ENCODE data around the gene CD79A. TPM values are rescaled to one million over a fixed set of nuclear protein-coding genes. Genes with fewer than 3 reads are reported as not detected.

CD79A gene
- total RNA-seq, 1 experiment from 2014 or later, result 0.69 TPM

DNA sequence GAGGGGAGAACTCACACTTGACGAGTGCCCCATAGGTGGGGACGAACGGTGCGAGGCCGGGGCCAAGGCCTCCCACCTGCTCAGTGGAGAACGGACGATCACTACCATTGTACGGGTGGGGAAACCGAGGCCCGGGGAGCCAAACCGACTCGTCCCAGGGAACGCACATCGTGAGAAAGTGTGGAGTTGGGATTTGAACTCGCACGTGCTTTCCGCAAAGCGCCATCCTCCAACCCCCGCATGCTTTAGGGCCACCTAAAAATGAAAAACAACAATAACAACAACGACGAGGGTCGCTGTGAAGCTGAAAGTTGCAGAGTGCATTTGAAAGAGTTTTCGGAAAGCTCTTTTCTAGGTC, 6.4 kb downstream of the CD79A start:
- Histone ChIP-seq H2AFZ (ENCODE audit: low read depth, low read length, poor library complexity, severe bottlenecking) (no peak overlapping the region), H3K4me2 (ENCODE audit: low read length) (peak overlapping the region; percentile 95), H3K36me3 (ENCODE audit: control insufficient read depth in 1 of 2, insufficient read depth in 2 of 2, low read length in 2 of 2) (no peaks in the 10 kb centered on the region), H3K27ac (ENCODE audit: low read depth, low read length) (peak overlapping the region; percentile 73), H3K9ac (ENCODE audit: low read length) (peak overlapping the region; percentile 93), H3K9me2 (ENCODE audit: insufficient read depth) (no peaks in the 10 kb centered on the region), H3K4me1 (ENCODE audit: control insufficient read depth in 1 of 2, insufficient read depth in 2 of 2, low read length in 2 of 2) (peaks cover 29 to 48% of the 10 kb centered on the region in 2 experiments), H3K9me3 (ENCODE audit: control insufficient read depth in 1 of 2, insufficient read depth in 1 of 2, low read depth in 1 of 2, low read length in 2 of 2) (no peaks in the 10 kb centered on the region), H4K20me1 (ENCODE audit: insufficient read depth) (no peaks in the 10 kb centered on the region), H3K79me2 (ENCODE audit: insufficient read depth, low read length) (peaks cover 46% of the 10 kb centered on the region), H3K4me3 (replicated peaks in 1 of 2; ENCODE audit: low read depth in 1 of 2, low read length in 2 of 2) (peak overlapping the region; percentile 97), H3K27me3 (ENCODE audit: insufficient read depth, low read length) (no peaks in the 10 kb centered on the region)
- ATAC-seq (no peak), DNase-seq (ENCODE audit: low read depth, low spot score) (no peak)
- intact Hi-C loops (cut with micrococcal nuclease), result loop anchor here (5.0 kb wide), 1 partner anchor 44 kb away; the partner anchor contains the start of gene ERFL
- BruUV-seq (replicated peaks), result TSS peak; percentile 87
- ChIA-PET POLR2A (interaction anchor here (4.2 kb wide), 1 partner anchor 23 kb away, joined by 18 read pairs; the partner anchor contains the start of gene RPS19), CTCF (interaction anchor here (1.5 to 2.3 kb wide), 2 partner anchors 10 to 75 kb away, joined by 3 to 14 read pairs; no protein-coding TSS in a partner anchor), RAD21 (ENCODE audit: low non-redundant PET in 1 of 2, low total read pairs in 2 of 2, uncharacterized antibody in 2 of 2, unreplicated experiment in 2 of 2) (no interaction called here)
- TF ChIP-seq, protein P1, sequence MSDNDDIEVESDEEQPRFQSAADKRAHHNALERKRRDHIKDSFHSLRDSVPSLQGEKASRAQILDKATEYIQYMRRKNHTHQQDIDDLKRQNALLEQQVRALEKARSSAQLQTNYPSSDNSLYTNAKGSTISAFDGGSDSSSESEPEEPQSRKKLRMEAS (IDR thresholded peaks at IDR 0.05), result peak; percentile 57; the same call in 1 of the 2 replicates
- no peak for TF ChIP-seq EZH2 (IDR thresholded peaks at IDR 0.05)
- no peak for TF ChIP-seq CBX3 (IDR thresholded peaks at IDR 0.05; ENCODE audit: low read depth)
- peak; percentile 40; the same call in 1 of the 2 replicates for TF ChIP-seq ZFX (IDR thresholded peaks at IDR 0.05)

DNA sequence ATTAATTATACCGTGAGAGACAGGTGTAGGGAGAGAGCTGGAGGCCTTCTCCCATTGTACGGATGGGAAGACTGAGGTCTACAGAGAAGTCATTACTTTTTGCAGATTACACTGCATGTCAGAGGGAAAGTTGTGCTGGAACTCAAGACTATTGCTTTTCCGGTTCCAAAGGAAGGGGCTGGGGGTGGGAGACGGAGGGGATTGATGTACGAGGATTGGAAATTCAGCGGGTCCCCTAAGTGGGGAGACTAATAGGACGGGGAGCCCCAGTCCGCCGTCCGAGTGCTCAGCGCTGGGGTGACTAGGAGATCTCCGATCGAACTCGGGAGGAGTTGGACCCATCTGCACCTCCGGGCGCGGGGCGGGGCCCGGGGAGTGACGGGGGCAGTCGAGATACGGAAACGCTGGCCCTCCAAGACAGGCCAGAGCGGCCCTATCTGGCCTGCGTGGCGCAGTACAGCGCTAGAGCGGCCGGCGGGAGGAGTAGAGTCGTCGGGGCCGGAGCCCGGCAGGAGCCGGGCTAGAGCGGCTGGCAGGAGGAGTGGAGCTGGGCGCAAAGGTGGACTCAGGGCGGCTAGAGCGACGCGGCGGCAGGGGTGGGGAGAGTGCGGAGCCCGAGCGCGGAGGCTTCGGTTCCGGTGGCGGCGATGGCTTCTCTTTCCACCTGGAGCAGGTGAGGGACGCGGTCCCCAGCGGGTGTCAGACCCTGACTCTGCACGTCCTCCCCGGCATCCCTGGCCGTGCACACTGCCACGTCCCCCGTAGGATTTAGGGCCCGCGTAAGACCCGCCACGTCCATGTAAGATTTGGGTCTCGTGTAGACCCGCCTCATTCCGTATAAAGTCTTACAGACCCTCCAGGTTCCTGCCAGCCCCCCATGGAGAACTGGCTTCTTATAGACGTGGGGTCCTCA, 7.0 kb downstream of the CD79A start:
- H2AFZ ChIP-seq (ENCODE audit: low read depth, low read length, poor library complexity, severe bottlenecking), result no peak overlapping the region
- ChIA-PET RAD21 (ENCODE audit: low non-redundant PET in 1 of 2, low total read pairs in 2 of 2, uncharacterized antibody in 2 of 2, unreplicated experiment in 2 of 2) (no interaction called here), POLR2A (interaction anchor here (0.6 to 4.2 kb wide), 9 partner anchors 12 to 755 kb away, joined by 3 to 18 read pairs (median 3); partner anchors contain the start of genes B9D2 and RPS19), CTCF (interaction anchor here (0.7 to 2.3 kb wide), 4 partner anchors 11 to 151 kb away, joined by 3 to 14 read pairs (median 4); no protein-coding TSS in a partner anchor)
- H3K9ac ChIP-seq (ENCODE audit: low read length), result peak overlapping the region; percentile 93
- H3K27me3 ChIP-seq (ENCODE audit: insufficient read depth, low read length), result no peaks in the 10 kb centered on the region
- no peaks in the 10 kb centered on the region for H3K9me3 ChIP-seq (ENCODE audit: control insufficient read depth in 1 of 2, insufficient read depth in 1 of 2, low read depth in 1 of 2, low read length in 2 of 2)
- peaks cover 29 to 54% of the 10 kb centered on the region in 2 experiments for H3K4me1 ChIP-seq (ENCODE audit: control insufficient read depth in 1 of 2, insufficient read depth in 2 of 2, low read length in 2 of 2)
- intact Hi-C loops (cut with micrococcal nuclease), result loop anchor here (2.0 to 5.0 kb wide), 2 partner anchors 43 to 75 kb away; partner anchors contain the start of genes ERFL and RABAC1
- DNase-seq (ENCODE audit: low read depth, low spot score) (peak; percentile 94), ATAC-seq (peak; percentile 86)
- peak overlapping the region; percentile 73 for H3K27ac ChIP-seq (ENCODE audit: low read depth, low read length)
- no peaks in the 10 kb centered on the region for H3K9me2 ChIP-seq (ENCODE audit: insufficient read depth)
- H3K4me2 ChIP-seq (ENCODE audit: low read length), result peak overlapping the region; percentile 95
- peak overlapping the region; percentile 97 for H3K4me3 ChIP-seq (replicated peaks in 1 of 2; ENCODE audit: low read depth in 1 of 2, low read length in 2 of 2)
- TSS peak; percentile 45 for BruUV-seq (replicated peaks)
- peaks cover 50% of the 10 kb centered on the region for H3K79me2 ChIP-seq (ENCODE audit: insufficient read depth, low read length)
- H3K36me3 ChIP-seq (ENCODE audit: control insufficient read depth in 1 of 2, insufficient read depth in 2 of 2, low read length in 2 of 2), result peaks cover 1 to 3% of the 10 kb centered on the region in 2 experiments; a peak in 3 of 4 replicates
- H4K20me1 ChIP-seq (ENCODE audit: insufficient read depth), result no peaks in the 10 kb centered on the region
- no peak for TF ChIP-seq EZH2phosphoT487 (IDR thresholded peaks at IDR 0.05; ENCODE audit: borderline replicate concordance)
- TF ChIP-seq, protein P2, sequence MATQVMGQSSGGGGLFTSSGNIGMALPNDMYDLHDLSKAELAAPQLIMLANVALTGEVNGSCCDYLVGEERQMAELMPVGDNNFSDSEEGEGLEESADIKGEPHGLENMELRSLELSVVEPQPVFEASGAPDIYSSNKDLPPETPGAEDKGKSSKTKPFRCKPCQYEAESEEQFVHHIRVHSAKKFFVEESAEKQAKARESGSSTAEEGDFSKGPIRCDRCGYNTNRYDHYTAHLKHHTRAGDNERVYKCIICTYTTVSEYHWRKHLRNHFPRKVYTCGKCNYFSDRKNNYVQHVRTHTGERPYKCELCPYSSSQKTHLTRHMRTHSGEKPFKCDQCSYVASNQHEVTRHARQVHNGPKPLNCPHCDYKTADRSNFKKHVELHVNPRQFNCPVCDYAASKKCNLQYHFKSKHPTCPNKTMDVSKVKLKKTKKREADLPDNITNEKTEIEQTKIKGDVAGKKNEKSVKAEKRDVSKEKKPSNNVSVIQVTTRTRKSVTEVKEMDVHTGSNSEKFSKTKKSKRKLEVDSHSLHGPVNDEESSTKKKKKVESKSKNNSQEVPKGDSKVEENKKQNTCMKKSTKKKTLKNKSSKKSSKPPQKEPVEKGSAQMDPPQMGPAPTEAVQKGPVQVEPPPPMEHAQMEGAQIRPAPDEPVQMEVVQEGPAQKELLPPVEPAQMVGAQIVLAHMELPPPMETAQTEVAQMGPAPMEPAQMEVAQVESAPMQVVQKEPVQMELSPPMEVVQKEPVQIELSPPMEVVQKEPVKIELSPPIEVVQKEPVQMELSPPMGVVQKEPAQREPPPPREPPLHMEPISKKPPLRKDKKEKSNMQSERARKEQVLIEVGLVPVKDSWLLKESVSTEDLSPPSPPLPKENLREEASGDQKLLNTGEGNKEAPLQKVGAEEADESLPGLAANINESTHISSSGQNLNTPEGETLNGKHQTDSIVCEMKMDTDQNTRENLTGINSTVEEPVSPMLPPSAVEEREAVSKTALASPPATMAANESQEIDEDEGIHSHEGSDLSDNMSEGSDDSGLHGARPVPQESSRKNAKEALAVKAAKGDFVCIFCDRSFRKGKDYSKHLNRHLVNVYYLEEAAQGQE (IDR thresholded peaks at IDR 0.05; ENCODE audit: low read depth), result no peak
- TF ChIP-seq POLR2AphosphoS5 (IDR thresholded peaks at IDR 0.05; ENCODE audit: low read depth, low read length), result peak; percentile 91
- TF ChIP-seq, protein P3, sequence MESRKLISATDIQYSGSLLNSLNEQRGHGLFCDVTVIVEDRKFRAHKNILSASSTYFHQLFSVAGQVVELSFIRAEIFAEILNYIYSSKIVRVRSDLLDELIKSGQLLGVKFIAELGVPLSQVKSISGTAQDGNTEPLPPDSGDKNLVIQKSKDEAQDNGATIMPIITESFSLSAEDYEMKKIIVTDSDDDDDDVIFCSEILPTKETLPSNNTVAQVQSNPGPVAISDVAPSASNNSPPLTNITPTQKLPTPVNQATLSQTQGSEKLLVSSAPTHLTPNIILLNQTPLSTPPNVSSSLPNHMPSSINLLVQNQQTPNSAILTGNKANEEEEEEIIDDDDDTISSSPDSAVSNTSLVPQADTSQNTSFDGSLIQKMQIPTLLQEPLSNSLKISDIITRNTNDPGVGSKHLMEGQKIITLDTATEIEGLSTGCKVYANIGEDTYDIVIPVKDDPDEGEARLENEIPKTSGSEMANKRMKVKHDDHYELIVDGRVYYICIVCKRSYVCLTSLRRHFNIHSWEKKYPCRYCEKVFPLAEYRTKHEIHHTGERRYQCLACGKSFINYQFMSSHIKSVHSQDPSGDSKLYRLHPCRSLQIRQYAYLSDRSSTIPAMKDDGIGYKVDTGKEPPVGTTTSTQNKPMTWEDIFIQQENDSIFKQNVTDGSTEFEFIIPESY (IDR thresholded peaks at IDR 0.05; ENCODE audit: extremely low read depth, insufficient replicate concordance, low read length), result peak; percentile 63
- TF ChIP-seq FOSL1 (IDR thresholded peaks at IDR 0.05; ENCODE audit: low read depth), result no peak
- TF ChIP-seq, protein P1 (IDR thresholded peaks at IDR 0.05), result peak; percentile 55; the same call in 1 of the 2 replicates
- peak; percentile 55; the same call in 1 of the 2 replicates for TF ChIP-seq SP1 (IDR thresholded peaks at IDR 0.05; ENCODE audit: low read depth)
- no peak; the same call in 1 of the 2 replicates for TF ChIP-seq SIN3A (IDR thresholded peaks at IDR 0.05; ENCODE audit: low read depth)

Data from HCT116 (cell line).